A549 treated with AZD9567 at 1 μM for 4 hours (cell line): Measurements from ENCODE around the gene BDNF. TPM values are rescaled to one million over a fixed set of nuclear protein-coding genes. Genes with fewer than 3 reads are reported as not detected.

Source experiments
- total RNA-seq: library from RNA; stranded (reverse); fragments of 200-300 nt; extraction: Qiagen RNA extraction; gene quantifications from 5 replicates; pipeline ENCODE4 v1.2.3, GENCODE V29; 2022; ENCODE audit not compliant: insufficient read depth

The BDNF gene
- 6.1 to 10.0 TPM (median 6.9 TPM) in 5 replicates for total RNA-seq

GRCh38 chr11:27700351-27701301, at the start of gene BDNF:
Gene BDNF (minus strand): TSS chr11:27700455. CDS start chr11:27658564, 41,891 bp downstream.

Other genes starting within 250 kb of the BDNF start
- gene LGR4, start 227.7 kb downstream of the BDNF start, total RNA-seq = 25.3 to 35.0 TPM (median 31.7 TPM) in 5 replicates
- gene LIN7C, start 193.7 kb downstream of the BDNF start, total RNA-seq = 5.7 to 10.8 TPM (median 7.1 TPM) in 5 replicates